SU-DHL-6 (cell line): ENCODE data around the gene BLM.

Experiments used
- EZH2phosphoT487 ChIP-seq: fragments of 200-600 bp; sonication (generic), shearing (Covaris generic); conservative IDR thresholded peaks from 2 replicates; pipeline ENCODE4 v1.6.1; 2018; ENCODE audit warnings: mild to moderate bottlenecking, antibody characterized with exemption, low read length, moderate library complexity, mixed read lengths
- TF ChIP-seq, protein P1 (sequence below): fragments of 200-600 bp; sonication (generic); IDR thresholded peaks from one replicate; pipeline ENCODE4 v1.5.1; 2017; ENCODE audit warnings: antibody characterized with exemption, mild to moderate bottlenecking, low read length, moderate library complexity; ENCODE audit not compliant: insufficient read depth, poor library complexity, severe bottlenecking

DNA sequence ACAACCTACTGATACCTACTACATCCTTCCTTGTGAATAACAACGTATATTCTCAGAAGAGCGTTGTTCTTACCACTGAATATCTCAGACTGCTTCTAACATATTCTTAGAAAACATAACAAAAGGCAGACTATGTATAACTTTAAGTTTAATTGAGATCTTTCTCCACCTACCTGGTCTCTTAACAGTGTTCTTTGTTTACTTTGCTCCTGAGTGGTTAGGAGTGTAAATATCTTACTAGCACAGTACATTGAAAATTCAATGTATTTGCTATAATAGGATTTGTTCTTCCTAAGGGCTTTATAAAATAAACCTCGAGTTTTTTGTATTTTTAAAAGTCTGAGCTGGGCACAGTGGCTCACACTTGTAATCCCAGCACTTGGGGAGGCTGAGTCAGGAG, 7.9 kb upstream of the BLM start:
- TF ChIP-seq, protein P1, sequence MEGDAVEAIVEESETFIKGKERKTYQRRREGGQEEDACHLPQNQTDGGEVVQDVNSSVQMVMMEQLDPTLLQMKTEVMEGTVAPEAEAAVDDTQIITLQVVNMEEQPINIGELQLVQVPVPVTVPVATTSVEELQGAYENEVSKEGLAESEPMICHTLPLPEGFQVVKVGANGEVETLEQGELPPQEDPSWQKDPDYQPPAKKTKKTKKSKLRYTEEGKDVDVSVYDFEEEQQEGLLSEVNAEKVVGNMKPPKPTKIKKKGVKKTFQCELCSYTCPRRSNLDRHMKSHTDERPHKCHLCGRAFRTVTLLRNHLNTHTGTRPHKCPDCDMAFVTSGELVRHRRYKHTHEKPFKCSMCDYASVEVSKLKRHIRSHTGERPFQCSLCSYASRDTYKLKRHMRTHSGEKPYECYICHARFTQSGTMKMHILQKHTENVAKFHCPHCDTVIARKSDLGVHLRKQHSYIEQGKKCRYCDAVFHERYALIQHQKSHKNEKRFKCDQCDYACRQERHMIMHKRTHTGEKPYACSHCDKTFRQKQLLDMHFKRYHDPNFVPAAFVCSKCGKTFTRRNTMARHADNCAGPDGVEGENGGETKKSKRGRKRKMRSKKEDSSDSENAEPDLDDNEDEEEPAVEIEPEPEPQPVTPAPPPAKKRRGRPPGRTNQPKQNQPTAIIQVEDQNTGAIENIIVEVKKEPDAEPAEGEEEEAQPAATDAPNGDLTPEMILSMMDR, result no peak
- TF ChIP-seq EZH2phosphoT487, result no peak
